H1 (cell line): ENCODE measurements around the gene TSEN2. TPM values are rescaled to one million over a fixed set of nuclear protein-coding genes. Genes with fewer than 3 reads are reported as not detected.

ENCODE experiments used
- CTCF ChIA-PET: fragments of 300-600 bp; sonication (Branson Sonifier 250); formaldehyde crosslinking; loops from one replicate; lab custom pipeline; 2021; ENCODE audit not compliant: partially characterized antibody; lab: Charles Lee
- POLR2A ChIA-PET: fragments of 300-600 bp; sonication (Branson Sonifier 250); formaldehyde crosslinking; loops from one replicate; lab custom pipeline; 2021; ENCODE audit warnings: inconsistent platforms; ENCODE audit not compliant: partially characterized antibody; lab: Charles Lee
- DNase-seq, 2 experiments: peaks; one replicate each; pipeline versions ENCODE4 v3.0.0 to v3.0.0-alpha.2; 2010 to 2022; ENCODE audit warnings: low spot score in 2 of 2, low read depth in 1 of 2, mixed read lengths in 1 of 2
- FAIRE-seq: peaks from 2 replicates; lab custom pipeline; 2011; peaks lifted over from hg19 to GRCh38; lab: Jason Lieb, UNC
- H2AFZ ChIP-seq: 2 replicates; pipeline ENCODE4 v1.8.1; 2012; ENCODE audit warnings: low read length, inconsistent platforms
- H2AK5ac ChIP-seq: 2 replicates; pipeline ENCODE4 v1.6.1; 2013; ENCODE audit warnings: low read depth, low read length
- H2BK120ac ChIP-seq: replicated peaks from 2 replicates; pipeline ENCODE3; 2013; ENCODE audit warnings: low read depth, low read length, inconsistent platforms
- H2BK12ac ChIP-seq: 2 replicates; pipeline ENCODE4 v1.6.1; 2013; ENCODE audit warnings: low read depth, low read length
- H2BK15ac ChIP-seq: 2 replicates; pipeline ENCODE4 v1.6.1; 2013; ENCODE audit warnings: low read length
- H2BK20ac ChIP-seq: 2 replicates; pipeline ENCODE4 v1.6.1; 2013; ENCODE audit warnings: low read length
- H2BK5ac ChIP-seq: 2 replicates; pipeline ENCODE4 v1.6.1; 2013; ENCODE audit warnings: low read depth, low read length
- H3K14ac ChIP-seq: 2 replicates; pipeline ENCODE4 v1.6.1; 2013; ENCODE audit warnings: inconsistent platforms; ENCODE audit not compliant: insufficient read length
- H3K18ac ChIP-seq: 2 replicates; pipeline ENCODE4 v1.6.1; 2013; ENCODE audit warnings: low read length; ENCODE audit errors: extremely low read depth
- H3K23ac ChIP-seq: 2 replicates; pipeline ENCODE4 v1.6.1; 2013; ENCODE audit warnings: inconsistent platforms; ENCODE audit not compliant: insufficient read length
- H3K23me2 ChIP-seq: 2 replicates; pipeline ENCODE4 v1.6.1; 2013; ENCODE audit warnings: low read depth, low read length
- H3K27ac ChIP-seq: 2 replicates; pipeline ENCODE4 v1.6.1; 2011; ENCODE audit warnings: low read depth, low read length, inconsistent platforms
- H3K27me3 ChIP-seq, 4 experiments: replicated peaks in 1 of 4; 1 replicate in 1 of 4; 2 replicates in 3 of 4; pipeline versions ENCODE4 v1.6.1 to v1.8.1; 2011 to 2013; ENCODE audit warnings: low read length in 3 of 4, mild to moderate bottlenecking in 3 of 4, inconsistent platforms in 2 of 4, mixed read lengths in 2 of 4, moderate library complexity in 1 of 4; ENCODE audit not compliant: control insufficient read depth in 3 of 4, insufficient read depth in 3 of 4; ENCODE audit errors: extremely low read depth in 1 of 4
- H3K36me3 ChIP-seq, 4 experiments: 2 replicates each; pipeline versions ENCODE4 v1.6.1 to v1.8.1; 2011 to 2013; ENCODE audit warnings: mild to moderate bottlenecking in 4 of 4, low read length in 3 of 4, moderate library complexity in 2 of 4, control low read depth in 1 of 4, inconsistent platforms in 1 of 4; ENCODE audit not compliant: insufficient read depth in 4 of 4, control insufficient read depth in 2 of 4
- H3K4ac ChIP-seq: replicated peaks from 2 replicates; pipeline ENCODE3; 2013; ENCODE audit warnings: low read length, low read depth, mixed read lengths, inconsistent platforms; ENCODE audit not compliant: insufficient read length
- H3K4me1 ChIP-seq, 4 experiments: replicated peaks in 1 of 4; 1 replicate in 1 of 4; 2 replicates in 3 of 4; pipeline versions ENCODE4 v1.6.1 to v1.8.1; 2011 to 2013; ENCODE audit warnings: low read length in 3 of 4, inconsistent platforms in 2 of 4, mixed read lengths in 1 of 4; ENCODE audit not compliant: insufficient read depth in 4 of 4, control insufficient read depth in 3 of 4
- H3K4me2 ChIP-seq, 2 experiments: 2 replicates each; pipeline versions ENCODE4 v1.6.1 to v1.8.1; 2011 to 2013; ENCODE audit warnings: low read depth in 2 of 2, low read length in 2 of 2, control low read depth in 1 of 2, inconsistent platforms in 1 of 2, mild to moderate bottlenecking in 1 of 2; ENCODE audit not compliant: insufficient read depth in 1 of 2
- H3K4me3 ChIP-seq, 4 experiments: fragments of 200-600, 300-600 bp in 1 of 4; sonication (generic), shearing (Covaris generic), sonication (Bioruptor Twin) in 1 of 4; 2 replicates each; pipeline versions ENCODE4 v1.5.1 to v1.8.1; 2011 to 2016; ENCODE audit warnings: low read length in 4 of 4, low read depth in 3 of 4, control low read depth in 2 of 4, inconsistent platforms in 2 of 4, mild to moderate bottlenecking in 2 of 4, mixed read lengths in 1 of 4, moderate library complexity in 1 of 4; ENCODE audit not compliant: insufficient read depth in 2 of 4; ENCODE audit errors: extremely low read depth in 1 of 4
- H3K56ac ChIP-seq: replicated peaks from 2 replicates; pipeline ENCODE3; 2013; ENCODE audit warnings: low read depth, mild to moderate bottlenecking, mixed read lengths, low read length, inconsistent platforms; ENCODE audit not compliant: insufficient read length
- H3K79me1 ChIP-seq: 2 replicates; pipeline ENCODE4 v1.6.1; 2013; ENCODE audit warnings: low read depth, low read length, control low read depth
- H3K79me2 ChIP-seq, 2 experiments: 2 replicates each; pipeline versions ENCODE4 v1.6.1 to v1.8.1; 2012 to 2013; ENCODE audit warnings: low read length in 2 of 2, mild to moderate bottlenecking in 2 of 2, inconsistent platforms in 1 of 2; ENCODE audit not compliant: insufficient read depth in 2 of 2, control insufficient read depth in 1 of 2
- H3K9ac ChIP-seq, 4 experiments: replicated peaks in 1 of 4; 1 replicate in 1 of 4; 2 replicates in 3 of 4; pipeline versions ENCODE4 v1.6.1 to v1.8.1; 2011 to 2013; ENCODE audit warnings: low read depth in 3 of 4, low read length in 3 of 4, control low read depth in 2 of 4, mild to moderate bottlenecking in 2 of 4, moderate library complexity in 2 of 4, inconsistent platforms in 1 of 4; ENCODE audit errors: extremely low read depth in 1 of 4
- H3K9me3 ChIP-seq, 2 experiments: 2 replicates each; pipeline versions ENCODE4 v1.6.1 to v1.8.1; 2012 to 2013; ENCODE audit warnings: mild to moderate bottlenecking in 2 of 2, moderate library complexity in 2 of 2, control low read depth in 1 of 2, inconsistent platforms in 1 of 2, low read depth in 1 of 2, low read length in 1 of 2, mixed read lengths in 1 of 2; ENCODE audit not compliant: insufficient read depth in 2 of 2
- H4K20me1 ChIP-seq, 2 experiments: replicated peaks in 1 of 2; 2 replicates each; pipeline versions ENCODE3 to v1.8.1; 2011 to 2013; ENCODE audit warnings: inconsistent platforms in 2 of 2, low read length in 2 of 2, mild to moderate bottlenecking in 1 of 2; ENCODE audit not compliant: insufficient read depth in 2 of 2, control insufficient read depth in 1 of 2
- H4K5ac ChIP-seq: 2 replicates; pipeline ENCODE4 v1.6.1; 2013; ENCODE audit warnings: low read length, low read depth, mixed read lengths, inconsistent platforms; ENCODE audit not compliant: insufficient read length
- H4K8ac ChIP-seq: 2 replicates; pipeline ENCODE4 v1.8.0; 2013; ENCODE audit warnings: mild to moderate bottlenecking, moderate library complexity, low read length, inconsistent platforms; ENCODE audit not compliant: insufficient read depth; ENCODE audit errors: extremely low read depth
- H4K91ac ChIP-seq: replicated peaks from 2 replicates; pipeline ENCODE3; 2013; ENCODE audit warnings: low read length, mixed read lengths, inconsistent platforms; ENCODE audit not compliant: insufficient read length
- ASH2L ChIP-seq: fragments of 200-600, 300-600 bp; sonication (generic); IDR thresholded peaks from one replicate; pipeline ENCODE4 v1.7.1; 2017; ENCODE audit warnings: low read length
- CHD2 ChIP-seq: IDR thresholded peaks from 2 replicates; pipeline ENCODE4 v1.6.1; 2012; ENCODE audit warnings: low read length, improper control_type of control experiment
- POLR2AphosphoS5 ChIP-seq: IDR thresholded peaks from 2 replicates; pipeline ENCODE4 v1.6.1; 2011; ENCODE audit warnings: low read depth, low read length
- WGBS, 2 experiments: shearing (Covaris generic) in 1 of 2; methylation state at CpG; one replicate each; pipeline versions ENCODE4 v1.1.6 to v1.1.7; 2013 to 2015; ENCODE audit warnings: low lambda C conversion rate in 2 of 2, mixed read lengths in 2 of 2, inconsistent platforms in 1 of 2, low coverage in 1 of 2, missing lambda C conversion rate in 1 of 2; ENCODE audit not compliant: insufficient replicate concordance in 2 of 2, insufficient coverage in 1 of 2, insufficient read length in 1 of 2; ENCODE audit errors: extremely low coverage in 1 of 2, missing lambda C conversion rate in 1 of 2; 5-methylcytosine and 5-hydroxymethylcytosine counted together
- polyA plus RNA-seq, 7 experiments: library from polyadenylated mRNA; depleted of rRNA in 3 of 7; stranded (reverse) in 5 of 7; unstranded in 2 of 7; fragments of >200 nt in 5 of 7; fragments of 200-250 nt in 2 of 7; gene quantifications; 1 replicate in 5 of 7; 2 replicates in 1 of 7; 4 replicates in 1 of 7; pipeline versions ENCODE4 v1.2.1 to v1.2.3, GENCODE V29; 2011 to 2013; ENCODE audit warnings: missing spikeins in 2 of 7, mixed read lengths in 2 of 7
- small RNA-seq: library from polyadenylated mRNA; stranded (forward); fragments of <200 nt; extraction: miRNeasy Mini kit (QIAGEN cat#:217004); gene quantifications from one replicate; pipeline ENCODE3, GENCODE V24; 2013; ENCODE audit not compliant: insufficient read depth
- total RNA-seq: library from RNA; stranded (reverse); fragmentation: NEBNext Ultra II Directional; extraction: Animal tissue kit (Norgen Biotek cat#: 25700); gene quantifications from 2 replicates; pipeline ENCODE4 v1.2.1, GENCODE V29; 2021

Gene TSEN2
- total and polyA plus RNA-seq, 2 of the 8 experiments (the other 6 are each of a cell fraction or from before 2014, with no cell fraction given): 16.1 to 22.4 TPM

- FAIRE-seq (no peak), DNase-seq (no peak)
- Histone ChIP-seq H3K27me3 (no peaks in the 10 kb centered on the region), H2BK15ac (no peak overlapping the region), H2BK12ac (no peak overlapping the region), H4K20me1 (peaks cover 4 to 8% of the 10 kb centered on the region in 2 experiments), H4K8ac (no peak overlapping the region), H2AK5ac (no peak overlapping the region), H3K4me2 (no peak overlapping the region), H3K4ac (no peak overlapping the region), H2AFZ (no peak overlapping the region), H3K27ac (no peak overlapping the region), H4K91ac (no peak overlapping the region), H3K9ac (no peak overlapping the region), H2BK5ac (no peak overlapping the region), H3K4me3 (no peak overlapping the region), H3K79me2 (no peaks in the 10 kb centered on the region), H3K18ac (no peak overlapping the region), H3K4me1 (no peaks in the 10 kb centered on the region), H3K14ac (no peak overlapping the region), H2BK20ac (no peak overlapping the region), H4K5ac (no peak overlapping the region), H3K9me3 (no peaks in the 10 kb centered on the region), H2BK120ac (no peak overlapping the region), H3K23ac (no peak overlapping the region), H3K36me3 (peaks cover 22 to 67% (median 43%) of the 10 kb centered on the region in 4 experiments), H3K79me1 (no peaks in the 10 kb centered on the region), H3K23me2 (no peaks in the 10 kb centered on the region), H3K56ac (no peak overlapping the region)
- POLR2A ChIA-PET: interaction anchor here (0.8 to 1.8 kb wide), 4 partner anchors 9 to 176 kb away, joined by 3 to 5 read pairs (median 4); partner anchors contain the start of gene TMEM40
- TF ChIP-seq CHD2 (no peak), ASH2L (no peak), POLR2AphosphoS5 (peak; percentile 45; the same call in 1 of the 2 replicates)
- WGBS, 2 experiments: 87% methylated on average over 4 of the region's 4 CpGs; no CpG with 5 or more reads in 1 of the 2 experiments
- CTCF ChIA-PET: interaction anchor here (0.9 to 1.8 kb wide), 5 partner anchors 16 to 447 kb away, joined by 3 to 4 read pairs (median 3); partner anchors contain the start of gene MKRN2OS
Measured at GRCh38 chr3:12582730-12583129, 98.5 kb downstream of the TSEN2 start.

Small RNA genes within 50 kb of the gene (small RNA-seq; reads per million reads assigned to genes)
- gene RF00017 (not detected), gene RNA5SP123 (not detected), gene RNU6-377P (not detected)

Other genes with a start within 250 kb of the TSEN2 start
- 0.27 TPM in 1 of 2 replicates, not detected in the other for gene PPARG, start 195.4 kb upstream of the TSEN2 start, total RNA-seq
- 0.06 and 0.08 TPM in 2 replicates for gene PPARG, start 195.4 kb upstream of the TSEN2 start, polyA plus RNA-seq (2011; rRNA removed)
- gene MKRN2OS, start 61.0 kb downstream of the TSEN2 start, total RNA-seq: 0.41 TPM in 1 of 2 replicates, not detected in the other
- gene MKRN2OS, start 61.0 kb downstream of the TSEN2 start, polyA plus RNA-seq (2011; rRNA removed): 0.15 and 0.17 TPM in 2 replicates
- gene MKRN2, start 72.6 kb downstream of the TSEN2 start, total RNA-seq: 17.6 and 17.8 TPM in 2 replicates
- 15.3 and 17.4 TPM in 2 replicates for gene MKRN2, start 72.6 kb downstream of the TSEN2 start, polyA plus RNA-seq (2011; rRNA removed)
- 96.7 and 103 TPM in 2 replicates for gene RAF1, start 179.6 kb downstream of the TSEN2 start, total RNA-seq
- 97.5 and 118 TPM in 2 replicates for gene RAF1, start 179.6 kb downstream of the TSEN2 start, polyA plus RNA-seq (2011; rRNA removed)